Erythroblast (primary cell): ENCODE data around the gene SLC45A2.

Experiments
- GATA1 ChIP-seq: IDR thresholded peaks from 2 replicates; pipeline ENCODE4 v1.6.1; 2011; ENCODE audit warnings: low read depth, mild to moderate bottlenecking, control low read depth, low read length, moderate library complexity
- POLR2A ChIP-seq: IDR thresholded peaks from 2 replicates; pipeline ENCODE4 v1.6.1; 2011; ENCODE audit warnings: mild to moderate bottlenecking, low read length

GRCh38 chr5:34007621-34008600, 23.4 kb upstream of the SLC45A2 start, which contains the start of gene AMACR:
- peak; percentile 86 for TF ChIP-seq POLR2A
- no peak for TF ChIP-seq GATA1
